Smooth muscle cell (in vitro differentiated cells): ENCODE measurements around the gene PTPRN. TPM values are rescaled to one million over a fixed set of nuclear protein-coding genes. Genes with fewer than 3 reads are reported as not detected.

Experiments used
- DNase-seq: peaks from one replicate; lab custom pipeline; 2025; ENCODE audit not compliant: unreplicated experiment; lab: John Stamatoyannopoulos, UW
- H2AFZ ChIP-seq: fragments of 200-600 bp; sonication (generic); 2 replicates; pipeline ENCODE4 v1.6.0; 2016; ENCODE audit warnings: antibody characterized with exemption, low read depth, mild to moderate bottlenecking
- H3F3A ChIP-seq: fragments of 200-600 bp; sonication (generic); 2 replicates; pipeline ENCODE4 v1.6.0; 2017; ENCODE audit warnings: antibody characterized with exemption, low read depth
- H3K27ac ChIP-seq: fragments of 200-600 bp; sonication (generic); 2 replicates; pipeline ENCODE4 v1.5.1; 2016; ENCODE audit warnings: low read depth, mild to moderate bottlenecking
- H3K27me3 ChIP-seq: fragments of 200-600 bp; sonication (generic); 2 replicates; pipeline ENCODE4 v1.6.1; 2016; ENCODE audit warnings: low read depth, mild to moderate bottlenecking
- H3K36me3 ChIP-seq: fragments of 200-600 bp; sonication (generic); 2 replicates; pipeline ENCODE4 v1.5.1; 2016; ENCODE audit warnings: low read depth
- H3K4me1 ChIP-seq: fragments of 200-600 bp; sonication (generic); 2 replicates; pipeline ENCODE4 v1.5.1; 2016; ENCODE audit warnings: low read depth
- H3K4me2 ChIP-seq: fragments of 200-600 bp; sonication (generic); 2 replicates; pipeline ENCODE4 v1.6.0; 2016; ENCODE audit warnings: mild to moderate bottlenecking
- H3K4me3 ChIP-seq: fragments of 200-600 bp; sonication (generic); 2 replicates; pipeline ENCODE4 v1.5.1; 2016; ENCODE audit warnings: mild to moderate bottlenecking
- H3K79me2 ChIP-seq: fragments of 200-600 bp; sonication (generic); 2 replicates; pipeline ENCODE4 v1.6.0; 2016; ENCODE audit warnings: low read depth, mild to moderate bottlenecking
- H3K9ac ChIP-seq: fragments of 200-600 bp; sonication (generic); 2 replicates; pipeline ENCODE4 v1.6.0; 2016; ENCODE audit warnings: low read depth
- H3K9me3 ChIP-seq: fragments of 200-600 bp; sonication (generic); replicated peaks from 2 replicates; pipeline ENCODE4 v1.5.1; 2016; ENCODE audit warnings: low read depth
- H4K20me1 ChIP-seq: fragments of 200-600 bp; sonication (generic); 2 replicates; pipeline ENCODE4 v1.6.0; 2016; ENCODE audit warnings: low read depth
- WGBS: methylation state at CpG from one replicate; pipeline ENCODE4 v1.1.7; 2016; ENCODE audit warnings: low lambda C conversion rate; 5-methylcytosine and 5-hydroxymethylcytosine counted together
- polyA plus RNA-seq: library from polyadenylated mRNA; unstranded; fragments of >200 nt; fragmentation: Nextera tagmentation; extraction: Ambion mirVana; gene quantifications from 2 replicates; pipeline ENCODE4 v1.2.1, GENCODE V29; 2016
- total RNA-seq: library from RNA; depleted of rRNA; stranded (reverse); fragments of >200 nt; gene quantifications from 2 replicates; pipeline ENCODE4 v1.2.3, GENCODE V29; 2014
- TF ChIP-seq, protein P1 (sequence below): fragments of 200-600 bp; sonication (generic); IDR thresholded peaks from 2 replicates; pipeline ENCODE4 v1.5.1; 2017; ENCODE audit warnings: borderline replicate concordance, mild to moderate bottlenecking, antibody characterized with exemption; ENCODE audit not compliant: insufficient read depth, poor library complexity, severe bottlenecking

PTPRN gene
- total and polyA plus RNA-seq, 2 experiments from 2014 or later: 10.7 to 36.4 TPM

GRCh38 chr2:219353129-219353528, 43.9 kb upstream of the PTPRN start:
- no peaks in the 10 kb centered on the region for H3K9me3 ChIP-seq
- H4K20me1 ChIP-seq: no peaks in the 10 kb centered on the region
- no peaks in the 10 kb centered on the region for H3F3A ChIP-seq
- no peaks in the 10 kb centered on the region for H3K79me2 ChIP-seq
- 77% methylated on average over 5 of the region's 5 CpGs for WGBS
- TF ChIP-seq, protein P1, sequence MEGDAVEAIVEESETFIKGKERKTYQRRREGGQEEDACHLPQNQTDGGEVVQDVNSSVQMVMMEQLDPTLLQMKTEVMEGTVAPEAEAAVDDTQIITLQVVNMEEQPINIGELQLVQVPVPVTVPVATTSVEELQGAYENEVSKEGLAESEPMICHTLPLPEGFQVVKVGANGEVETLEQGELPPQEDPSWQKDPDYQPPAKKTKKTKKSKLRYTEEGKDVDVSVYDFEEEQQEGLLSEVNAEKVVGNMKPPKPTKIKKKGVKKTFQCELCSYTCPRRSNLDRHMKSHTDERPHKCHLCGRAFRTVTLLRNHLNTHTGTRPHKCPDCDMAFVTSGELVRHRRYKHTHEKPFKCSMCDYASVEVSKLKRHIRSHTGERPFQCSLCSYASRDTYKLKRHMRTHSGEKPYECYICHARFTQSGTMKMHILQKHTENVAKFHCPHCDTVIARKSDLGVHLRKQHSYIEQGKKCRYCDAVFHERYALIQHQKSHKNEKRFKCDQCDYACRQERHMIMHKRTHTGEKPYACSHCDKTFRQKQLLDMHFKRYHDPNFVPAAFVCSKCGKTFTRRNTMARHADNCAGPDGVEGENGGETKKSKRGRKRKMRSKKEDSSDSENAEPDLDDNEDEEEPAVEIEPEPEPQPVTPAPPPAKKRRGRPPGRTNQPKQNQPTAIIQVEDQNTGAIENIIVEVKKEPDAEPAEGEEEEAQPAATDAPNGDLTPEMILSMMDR: no peak
- H3K9ac ChIP-seq: no peak overlapping the region
- peaks cover 42% of the 10 kb centered on the region for H3K27me3 ChIP-seq
- DNase-seq: no peak
- no peak overlapping the region for H3K4me2 ChIP-seq
- H3K4me3 ChIP-seq: no peak overlapping the region
- H3K36me3 ChIP-seq: no peaks in the 10 kb centered on the region
- no peak overlapping the region for H3K27ac ChIP-seq
- peaks cover 5% of the 10 kb centered on the region for H3K4me1 ChIP-seq
- H2AFZ ChIP-seq: no peak overlapping the region

- no peaks in the 10 kb centered on the region for H4K20me1 ChIP-seq
- no peaks in the 10 kb centered on the region for H3K9me3 ChIP-seq
- H3K27me3 ChIP-seq: peaks cover 39% of the 10 kb centered on the region
- H3K4me2 ChIP-seq: no peak overlapping the region
- TF ChIP-seq, protein P1: peak; percentile 62
- H3K36me3 ChIP-seq: no peaks in the 10 kb centered on the region
- peaks cover 5% of the 10 kb centered on the region for H3K4me1 ChIP-seq
- H3K9ac ChIP-seq: no peak overlapping the region
- no peak overlapping the region for H3K4me3 ChIP-seq
- no peaks in the 10 kb centered on the region for H3K79me2 ChIP-seq
- no peaks in the 10 kb centered on the region for H3F3A ChIP-seq
- peak; percentile 32 for DNase-seq
- WGBS: 22% methylated on average over 5 of the region's 5 CpGs
- no peak overlapping the region for H2AFZ ChIP-seq
- H3K27ac ChIP-seq: no peak overlapping the region
Observed at GRCh38 chr2:219352448-219353023, 43.3 kb upstream of the PTPRN start.

DNA sequence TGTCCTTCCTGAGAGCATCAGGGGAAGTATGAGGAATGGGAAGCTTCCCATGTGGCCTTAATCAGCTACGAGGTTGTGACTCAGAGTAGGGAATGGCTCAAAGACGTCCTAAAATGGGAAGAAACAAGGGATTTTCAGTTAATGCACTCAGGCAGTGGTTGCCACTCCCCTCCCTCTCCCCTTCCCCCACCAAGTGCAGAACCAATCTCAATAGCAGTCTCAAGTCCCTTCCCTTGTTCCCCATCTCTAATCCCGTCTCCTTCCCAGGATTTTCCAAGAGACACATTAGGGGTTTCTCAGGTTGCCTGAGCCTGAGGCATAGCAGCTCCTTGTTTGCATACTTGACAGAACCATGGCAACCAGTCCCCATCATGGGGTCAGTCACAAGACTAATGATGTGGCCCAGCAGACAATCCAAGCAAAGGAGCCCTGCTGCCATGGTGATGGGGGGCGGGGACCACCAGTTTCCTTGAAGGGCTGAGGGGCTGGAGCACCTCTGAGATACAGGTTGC, 41.6 kb upstream of the PTPRN start:
- DNase-seq: no peak
- Histone ChIP-seq H3K9me3 (no peaks in the 10 kb centered on the region), H2AFZ (no peak overlapping the region), H3K4me3 (no peak overlapping the region), H3K79me2 (no peaks in the 10 kb centered on the region), H3F3A (no peaks in the 10 kb centered on the region), H3K27ac (no peak overlapping the region), H3K4me2 (no peak overlapping the region), H3K27me3 (peaks cover 21% of the 10 kb centered on the region), H3K4me1 (peaks cover 5% of the 10 kb centered on the region), H3K9ac (no peak overlapping the region), H3K36me3 (no peaks in the 10 kb centered on the region), H4K20me1 (no peaks in the 10 kb centered on the region)
- TF ChIP-seq, protein P1: no peak
- WGBS: 39% methylated on average over 4 of the region's 4 CpGs

DNA sequence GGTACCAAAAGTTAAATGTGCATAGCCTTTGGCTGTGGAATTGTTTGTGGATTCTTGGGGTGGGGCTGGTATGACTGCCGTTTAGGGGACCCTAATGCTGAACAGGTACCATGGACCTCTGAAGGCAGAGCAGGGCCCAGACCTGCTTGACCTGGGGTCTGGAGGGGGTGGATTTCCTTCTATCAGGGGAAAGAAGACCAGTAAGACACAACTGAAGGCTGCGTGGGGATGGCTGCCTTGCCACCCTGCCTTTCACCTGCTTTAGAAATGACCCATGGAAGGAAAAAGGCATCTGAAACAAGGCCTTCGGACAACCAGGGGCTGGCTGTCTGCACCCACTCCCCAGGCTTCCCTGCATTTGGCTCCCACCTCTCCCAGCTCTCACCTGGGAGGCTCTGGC, 41.0 kb upstream of the PTPRN start:
- H3K4me1 ChIP-seq: peaks cover 5% of the 10 kb centered on the region
- peaks cover 16% of the 10 kb centered on the region for H3K27me3 ChIP-seq
- 83% methylated on average over 3 of the region's 3 CpGs for WGBS
- H3K79me2 ChIP-seq: no peaks in the 10 kb centered on the region
- H3K4me2 ChIP-seq: no peak overlapping the region
- H3K9me3 ChIP-seq: no peaks in the 10 kb centered on the region
- no peak overlapping the region for H3K4me3 ChIP-seq
- DNase-seq: no peak
- H3K27ac ChIP-seq: no peak overlapping the region
- H3K36me3 ChIP-seq: no peaks in the 10 kb centered on the region
- no peaks in the 10 kb centered on the region for H3F3A ChIP-seq
- TF ChIP-seq, protein P1: no peak
- no peak overlapping the region for H3K9ac ChIP-seq
- H4K20me1 ChIP-seq: no peaks in the 10 kb centered on the region
- H2AFZ ChIP-seq: no peak overlapping the region
